HG03354 (cell line): Measurements from ENCODE around the gene ADAM12.

Experiments used
- ATAC-seq: cut with Tn5 transposase; IDR thresholded peaks from one replicate; pipeline ENCODE4 v1.9.1; 2021; ENCODE audit warnings: mild to moderate bottlenecking; ENCODE audit not compliant: unreplicated experiment, poor library complexity, severe bottlenecking

The ADAM12 gene

GRCh38 chr10:126163506-126163905 lies 224.8 kb downstream of the ADAM12 start:
- ATAC-seq = no peak

- no peak for ATAC-seq
Measured at GRCh38 chr10:126161691-126162090, 226.6 kb downstream of the ADAM12 start.

- no peak for ATAC-seq
Measured at GRCh38 chr10:126160971-126161630, 227.2 kb downstream of the ADAM12 start.

DNA sequence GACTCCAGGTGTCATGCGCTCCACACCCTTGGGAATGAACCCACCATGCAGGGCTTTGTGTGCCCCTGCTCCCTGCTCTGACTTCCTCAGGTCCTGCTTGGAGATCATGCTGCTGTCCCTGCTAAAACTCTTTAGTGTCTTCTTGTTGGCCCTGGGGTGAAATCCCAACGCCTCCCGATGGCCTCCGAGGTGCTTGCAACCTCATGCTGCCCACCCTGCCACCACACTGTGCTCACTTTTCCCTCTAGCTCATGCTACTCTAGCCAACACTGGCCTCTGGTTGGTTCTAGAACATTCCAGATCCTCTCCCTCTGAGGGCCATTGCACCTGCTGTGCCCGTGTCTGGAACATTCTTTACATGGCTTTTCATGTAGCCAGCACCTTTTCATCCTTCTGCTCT lies 227.7 kb downstream of the ADAM12 start:
- ATAC-seq = no peak

GRCh38 chr10:126158133-126158892 lies 230.0 kb downstream of the ADAM12 start:
- ATAC-seq = no peak

- no peak for ATAC-seq
Measured at GRCh38 chr10:126157189-126157588, 231.1 kb downstream of the ADAM12 start.

GRCh38 chr10:126156503-126156902 lies 231.8 kb downstream of the ADAM12 start:
- no peak for ATAC-seq

DNA sequence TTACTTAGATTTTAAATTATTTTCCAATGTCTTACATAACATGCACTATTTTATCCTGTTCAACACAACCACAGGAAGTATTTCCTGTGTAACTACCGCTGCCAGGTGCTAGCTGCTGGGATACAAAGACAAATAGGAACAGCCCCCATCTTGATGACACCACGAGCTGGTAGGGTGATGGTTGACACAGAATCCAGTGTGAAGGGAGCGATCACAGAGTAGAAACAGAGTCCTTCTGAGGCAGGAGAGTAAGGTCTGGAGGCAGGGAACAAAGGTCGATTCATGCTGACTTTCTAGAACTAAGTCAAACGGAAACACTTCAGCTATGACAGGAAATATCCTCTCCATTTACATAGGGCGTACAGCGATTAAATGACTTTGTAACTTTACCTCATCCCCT lies 232.3 kb downstream of the ADAM12 start:
- no peak for ATAC-seq

DNA sequence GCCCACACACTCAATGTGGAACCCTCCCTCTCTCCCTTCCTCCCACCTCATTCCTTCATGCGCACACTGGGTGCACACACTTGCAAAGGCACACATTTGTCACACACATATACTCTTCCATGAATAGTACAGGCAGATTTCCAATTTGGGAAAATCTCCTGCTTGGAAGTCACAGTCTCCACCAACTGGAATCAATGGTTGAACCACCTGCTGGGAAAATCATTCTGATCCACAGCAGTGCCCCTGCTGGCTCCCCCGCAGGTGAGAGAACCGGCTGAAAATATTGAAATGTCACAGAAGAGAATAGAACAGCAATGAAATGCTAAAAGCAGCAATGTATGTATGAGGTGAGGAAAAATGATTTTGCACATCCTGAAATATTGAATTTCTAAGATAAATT lies 232.7 kb downstream of the ADAM12 start:
- ATAC-seq = no peak

- ATAC-seq = no peak
Measured at GRCh38 chr10:126153711-126154628, 234.3 kb downstream of the ADAM12 start.

- ATAC-seq = no peak
Measured at GRCh38 chr10:126147866-126148587, 240.2 kb downstream of the ADAM12 start.

DNA sequence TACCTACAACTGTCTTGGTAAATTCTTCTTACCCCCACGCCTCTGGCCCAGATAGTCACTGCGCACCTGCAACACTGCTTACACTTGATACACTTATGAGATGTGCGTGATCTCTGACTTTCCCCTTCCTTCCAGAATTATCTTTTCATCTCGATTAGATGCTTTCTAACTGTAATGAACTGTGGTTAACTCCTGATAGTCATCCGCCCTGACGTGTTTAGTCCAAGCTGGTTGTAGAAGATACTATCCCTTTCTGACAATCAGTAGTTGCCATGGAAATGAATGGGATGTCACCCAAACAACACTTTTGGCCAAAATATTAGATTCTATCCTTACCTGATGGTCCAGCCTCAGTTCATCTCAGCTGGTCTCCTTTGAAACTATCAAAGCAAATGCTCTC lies 241.5 kb downstream of the ADAM12 start:
- ATAC-seq = no peak

GRCh38 chr10:126143117-126143516 lies 245.2 kb downstream of the ADAM12 start:
- ATAC-seq = no peak

DNA sequence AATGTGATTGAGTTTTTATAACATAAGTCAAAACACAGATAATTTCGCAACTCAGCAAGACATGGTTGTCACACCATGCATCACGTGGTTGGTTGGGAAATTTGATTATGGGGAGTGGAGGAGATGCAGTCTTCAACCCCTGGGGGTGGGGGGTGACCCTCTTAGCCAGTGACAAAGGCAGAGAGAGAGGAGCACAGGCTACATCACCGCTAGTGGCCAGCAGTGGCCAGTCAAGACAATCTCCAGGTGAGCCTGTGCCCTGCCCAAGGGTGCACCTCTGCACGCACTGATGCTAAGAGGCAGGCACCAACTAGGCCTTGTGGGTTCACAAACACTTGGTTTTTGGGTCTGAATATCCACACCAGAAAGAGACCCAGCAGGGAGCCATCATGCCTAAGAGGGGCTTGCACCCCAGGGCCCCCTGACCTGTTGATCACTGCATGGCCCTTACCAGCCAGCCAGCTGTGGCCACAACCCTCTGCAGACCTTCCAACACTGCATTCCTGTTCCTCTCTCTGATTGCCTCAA lies 247.5 kb downstream of the ADAM12 start:
- ATAC-seq = no peak

DNA sequence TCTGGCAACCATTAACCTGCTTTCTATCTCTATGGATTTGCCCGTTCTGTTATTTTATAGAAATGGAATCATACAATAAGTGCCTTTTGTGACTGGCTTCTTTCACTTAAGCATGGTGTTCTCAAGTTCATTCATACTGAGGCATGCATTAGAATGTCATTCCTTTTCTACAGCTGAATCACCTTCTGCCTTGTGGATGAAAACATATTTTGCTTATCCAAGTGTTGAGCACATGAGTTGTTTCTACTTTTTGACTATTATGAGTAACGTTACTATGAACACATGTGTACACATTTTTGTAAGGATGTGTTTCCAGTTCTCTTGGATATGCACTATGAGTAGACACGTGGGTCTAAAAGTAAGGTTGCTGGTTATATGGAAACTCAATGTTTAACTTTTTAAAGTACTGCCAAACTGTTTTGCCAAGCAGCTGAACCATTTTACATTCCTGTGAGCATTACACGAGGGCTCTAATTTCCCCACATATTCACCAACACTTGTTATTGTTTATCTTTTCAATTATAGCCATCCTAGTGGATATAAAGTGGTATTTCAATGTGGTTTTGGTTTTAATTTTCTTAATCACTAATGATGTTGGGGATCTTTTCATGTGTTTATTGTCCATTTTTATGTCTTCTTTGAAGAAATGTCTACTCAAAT lies 250.6 kb downstream of the ADAM12 start:
- ATAC-seq = no peak

GRCh38 chr10:126135941-126136595 lies 252.2 kb downstream of the ADAM12 start:
- ATAC-seq = no peak

DNA sequence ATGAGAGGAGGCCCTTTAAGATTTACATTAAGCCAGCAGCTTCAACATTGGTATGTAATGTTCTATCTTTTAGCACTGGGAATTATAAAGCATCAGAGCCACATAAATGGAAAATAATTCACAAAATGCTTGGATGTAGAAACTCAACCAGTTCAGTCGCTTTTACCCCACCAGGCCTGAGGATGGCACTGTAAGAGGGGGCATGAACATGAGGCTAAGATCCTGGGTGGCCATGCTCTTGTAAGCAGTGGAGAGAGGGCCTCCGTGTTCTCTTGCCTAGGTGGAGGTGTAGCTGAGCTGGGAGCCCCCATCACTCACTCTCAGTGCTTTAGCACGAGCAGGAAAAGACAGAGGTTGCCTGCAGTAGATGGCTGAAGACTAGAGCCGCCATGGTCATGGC lies 253.1 kb downstream of the ADAM12 start:
- no peak for ATAC-seq

- no peak for ATAC-seq
Measured at GRCh38 chr10:126133906-126134656, 254.2 kb downstream of the ADAM12 start.
